Keratinocyte (primary cell): ENCODE results near the gene GKN2. TPM values are rescaled to one million over a fixed set of nuclear protein-coding genes. Genes with fewer than 3 reads are reported as not detected.
"Not testable (repeated sequence)": the region's sequence is repeated elsewhere in the genome, so short reads cannot be mapped to it uniquely, and the experiment has no call there.

Source experiments
- DNase-seq: peaks from one replicate; pipeline ENCODE4 v3.0.0-alpha.2; 2011; ENCODE audit warnings: low read depth, missing footprints, low spot score
- FAIRE-seq: peaks from 2 replicates; lab custom pipeline; 2011; peaks lifted over from hg19 to GRCh38; lab: Jason Lieb, UNC
- H2AFZ ChIP-seq: 2 replicates; pipeline ENCODE4 v1.6.0; 2012; ENCODE audit warnings: low read length, control low read depth, inconsistent platforms; ENCODE audit not compliant: control insufficient read depth
- H3K27ac ChIP-seq: 2 replicates; pipeline ENCODE4 v1.5.1; 2011; ENCODE audit warnings: low read length; ENCODE audit not compliant: control insufficient read depth, insufficient read depth
- H3K27me3 ChIP-seq: 3 replicates; pipeline ENCODE4 v1.6.0; 2011; ENCODE audit warnings: low read length; ENCODE audit not compliant: control insufficient read depth, insufficient read depth; ENCODE audit errors: extremely low read depth
- H3K36me3 ChIP-seq, 2 experiments: 2 replicates in 1 of 2; 3 replicates in 1 of 2; pipeline ENCODE4 v1.5.1; 2011; ENCODE audit warnings: low read length in 2 of 2, mild to moderate bottlenecking in 1 of 2; ENCODE audit not compliant: control insufficient read depth in 2 of 2, insufficient read depth in 2 of 2; ENCODE audit errors: extremely low read depth in 1 of 2
- H3K4me1 ChIP-seq: 3 replicates; pipeline ENCODE4 v1.5.1; 2011; ENCODE audit warnings: low read length; ENCODE audit not compliant: control insufficient read depth, insufficient read depth; ENCODE audit errors: extremely low read depth
- H3K4me2 ChIP-seq: 3 replicates; pipeline ENCODE4 v1.6.0; 2011; ENCODE audit warnings: low read depth, low read length; ENCODE audit not compliant: control insufficient read depth, insufficient read depth; ENCODE audit errors: extremely low read depth
- H3K4me3 ChIP-seq, 3 experiments: fragments of 200-600 bp in 1 of 3; sonication (generic) in 1 of 3; 2 replicates in 2 of 3; 3 replicates in 1 of 3; pipeline ENCODE4 v1.5.1; 2011 to 2016; ENCODE audit warnings: low read length in 3 of 3, mild to moderate bottlenecking in 3 of 3, control low read depth in 2 of 3, inconsistent platforms in 1 of 3, low read depth in 1 of 3, mixed read lengths in 1 of 3, mixed run types in 1 of 3, moderate library complexity in 1 of 3; ENCODE audit not compliant: control insufficient read depth in 2 of 3, insufficient read depth in 2 of 3; ENCODE audit errors: extremely low read depth in 1 of 3
- H3K79me2 ChIP-seq: 2 replicates; pipeline ENCODE4 v1.6.0; 2012; ENCODE audit warnings: low read length; ENCODE audit not compliant: control insufficient read depth, insufficient read depth
- H3K9ac ChIP-seq: 3 replicates; pipeline ENCODE4 v1.6.0; 2011; ENCODE audit warnings: low read length; ENCODE audit not compliant: control insufficient read depth, insufficient read depth; ENCODE audit errors: extremely low read depth
- H3K9me1 ChIP-seq: 3 replicates; pipeline ENCODE4 v1.6.0; 2011; ENCODE audit warnings: low read length; ENCODE audit not compliant: control insufficient read depth, insufficient read depth; ENCODE audit errors: extremely low read depth
- H3K9me3 ChIP-seq: 2 replicates; pipeline ENCODE4 v1.5.1; 2012; ENCODE audit warnings: low read depth, low read length; ENCODE audit not compliant: control insufficient read depth
- H4K20me1 ChIP-seq: 3 replicates; pipeline ENCODE4 v1.6.0; 2011; ENCODE audit warnings: low read length; ENCODE audit not compliant: control insufficient read depth, insufficient read depth; ENCODE audit errors: extremely low read depth
- CTCF ChIP-seq, 3 experiments: IDR thresholded peaks in 1 of 3; conservative IDR thresholded peaks in 1 of 3; optimal IDR thresholded peaks in 1 of 3; 2 replicates in 2 of 3; 3 replicates in 1 of 3; pipeline versions ENCODE3 to v1.5.1; 2011; ENCODE audit warnings: low read length in 3 of 3, mild to moderate bottlenecking in 3 of 3, moderate library complexity in 2 of 3, control low read depth in 1 of 3, inconsistent platforms in 1 of 3; ENCODE audit not compliant: insufficient read depth in 2 of 3; ENCODE audit errors: extremely low read depth in 1 of 3
- EZH2 ChIP-seq: IDR thresholded peaks from one replicate; pipeline ENCODE4 v1.6.1; 2012; ENCODE audit warnings: inconsistent platforms, mild to moderate bottlenecking, low read length, moderate library complexity
- dilution Hi-C: fragments of 300-500 bp; cut with MboI; formaldehyde crosslinking; loops from one replicate; pipeline ENCODE4 v1.7.0; 2020; ENCODE audit warnings: low sequenced_read_pairs; ENCODE audit not compliant: extremely low pct_ligation_motif_present
- polyA plus RNA-seq, 5 experiments: library from polyadenylated mRNA; depleted of rRNA in 3 of 5; stranded (reverse) in 3 of 5; stranded (forward) in 1 of 5; unstranded in 1 of 5; fragments of >200 nt; gene quantifications; 1 replicate in 1 of 5; 2 replicates in 3 of 5; 3 replicates in 1 of 5; pipeline versions ENCODE4 v1.2.1 to v1.2.3, GENCODE V29; 2011 to 2012; ENCODE audit warnings: missing spikeins in 2 of 5, low read depth in 1 of 5, low replicate concordance in 1 of 5

Gene GKN2
- polyA plus RNA-seq, 1 donor (not counting 4 experiments of a cell fraction or from before 2014, with no cell fraction given), result 0.08 TPM

- H3K79me2 ChIP-seq, result no peaks in the 10 kb centered on the region
- no peak overlapping the region for H3K4me2 ChIP-seq
- DNase-seq (no peak), FAIRE-seq (no peak)
- H3K4me3 ChIP-seq, result no peak overlapping the region
- TF ChIP-seq EZH2 (no peak), CTCF (optimal IDR thresholded peaks at IDR 0.05 in 1 of 3, IDR thresholded peaks at IDR 0.05 in 1 of 3, conservative IDR thresholded peaks at IDR 0.05 in 1 of 3; ENCODE audit: extremely low read depth in 1 of 3, insufficient read depth in 2 of 3, low read length in 3 of 3) (no peak)
- dilution Hi-C loops, result no loop called here
- no peak overlapping the region for H3K27ac ChIP-seq
- no peaks in the 10 kb centered on the region for H3K9me1 ChIP-seq
- H3K27me3 ChIP-seq, result no peaks in the 10 kb centered on the region
- H3K9ac ChIP-seq, result no peak overlapping the region
- no peaks in the 10 kb centered on the region for H3K36me3 ChIP-seq
- no peak overlapping the region for H2AFZ ChIP-seq
- H4K20me1 ChIP-seq, result no peaks in the 10 kb centered on the region
- no peaks in the 10 kb centered on the region for H3K4me1 ChIP-seq
- H3K9me3 ChIP-seq, result no peaks in the 10 kb centered on the region
These were observed 6.3 kb upstream of the GKN2 start for GRCh38 chr2:68959001-68959400.

GRCh38 chr2:68955432-68955831 is 2.7 kb upstream of the GKN2 start:
- H3K79me2 ChIP-seq, DNase-seq, dilution Hi-C loops, H3K9ac ChIP-seq, H3K36me3 ChIP-seq, H3K4me2 ChIP-seq, H3K27me3 ChIP-seq, FAIRE-seq, H3K4me1 ChIP-seq, H3K9me1 ChIP-seq, H3K4me3 ChIP-seq, H3K27ac ChIP-seq, H4K20me1 ChIP-seq, H2AFZ ChIP-seq, H3K9me3 ChIP-seq: not testable (repeated sequence)

- dilution Hi-C loops, result no loop called here
- no peaks in the 10 kb centered on the region for H3K9me1 ChIP-seq
- H3K4me2 ChIP-seq, result no peak overlapping the region
- no peak overlapping the region for H3K27ac ChIP-seq
- H3K9me3 ChIP-seq, result no peaks in the 10 kb centered on the region
- no peaks in the 10 kb centered on the region for H3K36me3 ChIP-seq
- DNase-seq (no peak), FAIRE-seq (no peak)
- no peak for TF ChIP-seq EZH2
- no peak for TF ChIP-seq CTCF (optimal IDR thresholded peaks at IDR 0.05 in 1 of 3, IDR thresholded peaks at IDR 0.05 in 1 of 3, conservative IDR thresholded peaks at IDR 0.05 in 1 of 3; ENCODE audit: extremely low read depth in 1 of 3, insufficient read depth in 2 of 3, low read length in 3 of 3)
- H3K9ac ChIP-seq, result no peak overlapping the region
- H2AFZ ChIP-seq, result no peak overlapping the region
- H3K79me2 ChIP-seq, result no peaks in the 10 kb centered on the region
- no peaks in the 10 kb centered on the region for H3K4me1 ChIP-seq
- no peaks in the 10 kb centered on the region for H3K27me3 ChIP-seq
- H3K4me3 ChIP-seq, result no peak overlapping the region
- no peaks in the 10 kb centered on the region for H4K20me1 ChIP-seq
These were observed 794 bp downstream of the GKN2 start for GRCh38 chr2:68951899-68952298.
